Stomach (tissue), 9 donors: Measurements from ENCODE around the gene YY1AP1. TPM values are rescaled to one million over a fixed set of nuclear protein-coding genes. Genes with fewer than 3 reads are reported as not detected.
"Not testable (repeated sequence)": the region's sequence is repeated elsewhere in the genome, so short reads cannot be mapped to it uniquely, and the experiment has no call there.

Experiments
- DNase-seq, 2 donors: peaks; one replicate each; pipeline versions ENCODE4 v3.0.0 to v3.0.0-alpha.2; 2013 to 2019
- H3K27ac ChIP-seq, 5 donors: fragments of 200-600 bp in 4 of 5; sonication (generic) in 4 of 5; one replicate each; pipeline ENCODE4 v1.5.1; 2013 to 2019; ENCODE audit warnings: mild to moderate bottlenecking in 1 of 5, moderate library complexity in 1 of 5
- H3K27me3 ChIP-seq, 3 donors: fragments of 200-600 bp; sonication (generic); one replicate each; pipeline ENCODE4 v1.5.1; 2017 to 2019; ENCODE audit warnings: mixed run types in 1 of 3
- H3K36me3 ChIP-seq, 4 donors: fragments of 200-600 bp; sonication (generic); 1 replicate in 3 of 4; 2 replicates in 1 of 4; pipeline ENCODE4 v1.5.1; 2016 to 2019
- H3K4me1 ChIP-seq, 4 donors: fragments of 200-600 bp; sonication (generic); one replicate each; pipeline ENCODE4 v1.5.1; 2016 to 2019
- H3K4me3 ChIP-seq, 4 donors: fragments of 200-600 bp; sonication (generic) in 3 of 4; one replicate each; pipeline ENCODE4 v1.5.1; 2016 to 2019; ENCODE audit warnings: mild to moderate bottlenecking in 1 of 4
- H3K9me3 ChIP-seq, 4 donors: fragments of 200-600 bp; sonication (generic); one replicate each; pipeline ENCODE4 v1.5.1; 2016 to 2019
- EP300 ChIP-seq: sonication (generic); formaldehyde crosslinking; IDR thresholded peaks from one replicate; pipeline ENCODE4 v1.6.1; 2017; ENCODE audit warnings: antibody characterized with exemption
- POLR2A ChIP-seq, 4 donors: fragments of 450-650 bp; IDR thresholded peaks; one replicate each; pipeline ENCODE4 v1.6.1; 2016; ENCODE audit warnings: antibody characterized with exemption in 4 of 4, control low read depth in 2 of 4, mild to moderate bottlenecking in 1 of 4, moderate library complexity in 1 of 4
- POLR2AphosphoS5 ChIP-seq, 3 donors: sonication (generic); formaldehyde crosslinking; IDR thresholded peaks; one replicate each; pipeline ENCODE4 v1.6.1; 2016; ENCODE audit warnings: antibody characterized with exemption in 3 of 3
- WGBS, 5 donors: extraction: QIAGEN DNeasy Blood & Tissue Kit in 3 of 5; methylation state at CpG; one replicate each; pipeline versions ENCODE4 v1.1.5 to v1.1.7; 2013 to 2018; 5-methylcytosine and 5-hydroxymethylcytosine counted together
- intact Hi-C: fragments of 100-400 bp; cut with DNase I; formaldehyde crosslinking; loops from one replicate; pipeline ENCODE4 v1.15.1; 2023; ENCODE audit warnings: low total_unique reads
- polyA plus RNA-seq, 3 donors: library from polyadenylated mRNA; stranded (reverse); fragments of 200-250 nt; gene quantifications; one replicate each; pipeline ENCODE4 v1.2.3, GENCODE V29; 2013
- total RNA-seq, 5 donors: library from RNA; depleted of rRNA; stranded (reverse); fragments of >200 nt; gene quantifications; one replicate each; pipeline versions ENCODE4 v1.1.0 to v1.2.3, GENCODE V29; 2014 to 2016
- TF ChIP-seq, protein P1 (sequence below), 7 experiments: fragments of 450-650 bp in 4 of 7; fragments of 200-600 bp in 3 of 7; sonication (generic) in 3 of 7; IDR thresholded peaks; one replicate each; pipeline ENCODE4 v1.5.1; 2016 to 2019; ENCODE audit warnings: antibody characterized with exemption in 7 of 7, control low read depth in 2 of 7, mild to moderate bottlenecking in 1 of 7
- donor health status: healthy with polysubstance abuse.
- donor health status: Bipolar disorder and iron deficiency.
- donor health status: healthy.

The YY1AP1 gene
- total and polyA plus RNA-seq, 8 donors = 21.1 to 253 (median 51.1) TPM

- 90 to 97% (median 93%) methylated on average over 6 of the region's 6 CpGs for WGBS, 5 donors
- Histone ChIP-seq H3K9me3 (no peaks in the 10 kb centered on the region), H3K27ac (no peak overlapping the region), H3K4me3 (no peak overlapping the region), H3K4me1 (peaks cover 0 to 5% (median 0%) of the 10 kb centered on the region in 4 donors), H3K27me3 (no peaks in the 10 kb centered on the region), H3K36me3 (no peaks in the 10 kb centered on the region)
- intact Hi-C loops = no loop called here
- DNase-seq = no peak
- TF ChIP-seq POLR2A (IDR thresholded peaks at IDR 0.05) (no peak), EP300 (no peak), POLR2AphosphoS5 (IDR thresholded peaks at IDR 0.05) (no peak)
- TF ChIP-seq, protein P1, sequence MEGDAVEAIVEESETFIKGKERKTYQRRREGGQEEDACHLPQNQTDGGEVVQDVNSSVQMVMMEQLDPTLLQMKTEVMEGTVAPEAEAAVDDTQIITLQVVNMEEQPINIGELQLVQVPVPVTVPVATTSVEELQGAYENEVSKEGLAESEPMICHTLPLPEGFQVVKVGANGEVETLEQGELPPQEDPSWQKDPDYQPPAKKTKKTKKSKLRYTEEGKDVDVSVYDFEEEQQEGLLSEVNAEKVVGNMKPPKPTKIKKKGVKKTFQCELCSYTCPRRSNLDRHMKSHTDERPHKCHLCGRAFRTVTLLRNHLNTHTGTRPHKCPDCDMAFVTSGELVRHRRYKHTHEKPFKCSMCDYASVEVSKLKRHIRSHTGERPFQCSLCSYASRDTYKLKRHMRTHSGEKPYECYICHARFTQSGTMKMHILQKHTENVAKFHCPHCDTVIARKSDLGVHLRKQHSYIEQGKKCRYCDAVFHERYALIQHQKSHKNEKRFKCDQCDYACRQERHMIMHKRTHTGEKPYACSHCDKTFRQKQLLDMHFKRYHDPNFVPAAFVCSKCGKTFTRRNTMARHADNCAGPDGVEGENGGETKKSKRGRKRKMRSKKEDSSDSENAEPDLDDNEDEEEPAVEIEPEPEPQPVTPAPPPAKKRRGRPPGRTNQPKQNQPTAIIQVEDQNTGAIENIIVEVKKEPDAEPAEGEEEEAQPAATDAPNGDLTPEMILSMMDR (IDR thresholded peaks at IDR 0.05) = no peak
Observed at GRCh38 chr1:155703216-155703615, 14.6 kb upstream of the YY1AP1 start.

GRCh38 chr1:155701675-155702074 lies 13.1 kb upstream of the YY1AP1 start:
- H3K4me1 ChIP-seq, H3K36me3 ChIP-seq, H3K27me3 ChIP-seq, H3K27ac ChIP-seq, DNase-seq, H3K9me3 ChIP-seq, H3K4me3 ChIP-seq, intact Hi-C loops: not testable (repeated sequence)
- 62 to 82% (median 68%) methylated on average over 2 of the region's 2 CpGs for WGBS, 5 donors

GRCh38 chr1:155699062-155699461 lies 10.5 kb upstream of the YY1AP1 start:
- DNase-seq, intact Hi-C loops, H3K9me3 ChIP-seq, H3K27me3 ChIP-seq, H3K27ac ChIP-seq, H3K4me3 ChIP-seq, H3K36me3 ChIP-seq: not testable (repeated sequence)
- 63 to 81% (median 75%) methylated on average over 4 of the region's 4 CpGs for WGBS, 5 donors
- peaks cover 7 to 35% (median 20%) of the 10 kb centered on the region in 4 donors for H3K4me1 ChIP-seq

- Histone ChIP-seq H3K4me3 (no peak overlapping the region), H3K9me3 (no peaks in the 10 kb centered on the region), H3K27ac (no peak overlapping the region), H3K36me3 (no peaks in the 10 kb centered on the region), H3K27me3 (no peaks in the 10 kb centered on the region), H3K4me1 (peaks cover 7 to 40% (median 23%) of the 10 kb centered on the region in 4 donors)
- intact Hi-C loops = no loop called here
- WGBS, 5 donors = 94 to 98% (median 96%) methylated on average over 13 of the region's 13 CpGs
- TF ChIP-seq POLR2AphosphoS5 (IDR thresholded peaks at IDR 0.05) (no peak), POLR2A (IDR thresholded peaks at IDR 0.05) (no peak), EP300 (no peak)
- TF ChIP-seq, protein P1 (IDR thresholded peaks at IDR 0.05) = no peak
- DNase-seq = no peak
Observed at GRCh38 chr1:155698382-155699038, 9.9 kb upstream of the YY1AP1 start.

DNA sequence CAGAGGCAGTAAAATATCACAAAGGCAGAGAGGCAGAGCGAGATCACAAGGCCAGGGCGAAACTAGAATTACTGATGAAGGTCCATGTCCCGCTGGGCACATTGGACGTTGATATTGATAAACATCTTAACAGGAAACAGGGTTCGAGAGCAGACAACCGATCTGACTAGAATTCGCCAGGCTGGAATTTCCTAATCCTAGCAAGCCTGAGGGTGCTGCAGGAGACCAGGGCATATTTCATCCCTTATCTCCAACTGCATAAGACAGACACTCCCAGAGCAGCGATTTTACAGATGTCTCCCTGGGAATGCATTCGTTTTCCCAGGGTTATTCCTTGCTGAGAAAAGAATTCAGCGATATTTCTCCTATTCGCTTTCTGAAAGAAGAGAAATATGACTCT lies 9.0 kb upstream of the YY1AP1 start:
- H3K4me3 ChIP-seq, H3K9me3 ChIP-seq, intact Hi-C loops, H3K27me3 ChIP-seq, H3K36me3 ChIP-seq, DNase-seq, H3K27ac ChIP-seq: not testable (repeated sequence)
- peaks cover 7 to 44% (median 23%) of the 10 kb centered on the region in 4 donors for H3K4me1 ChIP-seq
- WGBS, 5 donors = 90 to 94% (median 91%) methylated on average over 11 of the region's 11 CpGs

GRCh38 chr1:155697046-155697445 lies 8.5 kb upstream of the YY1AP1 start:
- H3K4me3 ChIP-seq = no peak overlapping the region
- no peaks in the 10 kb centered on the region for H3K9me3 ChIP-seq
- no peak overlapping the region for H3K27ac ChIP-seq
- H3K36me3 ChIP-seq = peaks cover 0 to 9% (median 5%) of the 10 kb centered on the region in 4 donors
- intact Hi-C loops = no loop called here
- H3K27me3 ChIP-seq = no peaks in the 10 kb centered on the region
- TF ChIP-seq POLR2A (IDR thresholded peaks at IDR 0.05) (no peak), POLR2AphosphoS5 (IDR thresholded peaks at IDR 0.05) (no peak), EP300 (no peak)
- TF ChIP-seq, protein P1 (IDR thresholded peaks at IDR 0.05) = no peak
- H3K4me1 ChIP-seq = peaks cover 7 to 44% (median 23%) of the 10 kb centered on the region in 4 donors
- DNase-seq = no peak
- 97 to 99% (median 98%) methylated on average over 10 of the region's 10 CpGs for WGBS, 5 donors
